ENCODE data around the gene SYNE2. TPM values are rescaled to one million over a fixed set of nuclear protein-coding genes. Genes with fewer than 3 reads are reported as not detected.

Gene SYNE2
- total and polyA plus RNA-seq, 4 experiments from 2014 or later = 14.2 to 280 (median 189) TPM

DNA sequence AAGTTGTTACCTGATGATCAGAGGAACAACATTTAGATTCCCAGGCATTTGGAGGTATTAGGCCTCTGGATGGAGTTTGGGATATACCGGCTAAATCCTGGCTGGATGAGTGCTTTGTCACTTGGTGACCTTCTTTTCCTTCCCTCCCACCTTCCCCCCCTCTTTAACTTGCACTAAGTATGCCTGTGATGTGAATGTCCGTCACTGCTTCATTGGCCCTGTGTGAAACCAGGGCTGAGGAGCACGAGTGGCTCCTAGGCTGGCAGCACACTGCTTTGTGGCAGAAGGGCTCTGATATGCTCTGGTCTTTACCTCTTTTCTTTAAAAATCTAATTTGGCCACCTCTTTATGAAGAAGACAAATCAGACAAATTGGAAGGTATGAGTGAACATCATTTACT, 345.7 kb downstream of the SYNE2 start:
- Histone ChIP-seq H3K4me3 (ENCODE audit: low read length in 2 of 2) (no peak overlapping the region), H3K9me3 (ENCODE audit: control insufficient read depth in 1 of 2, low read length in 2 of 2) (no peaks in the 10 kb centered on the region), H3K4me1 (ENCODE audit: insufficient read depth, low read length) (peaks cover 40% of the 10 kb centered on the region), H3K27ac (ENCODE audit: low read depth, low read length) (no peak overlapping the region), H3K36me3 (ENCODE audit: insufficient read depth, low read length) (peaks cover 18% of the 10 kb centered on the region), H3K27me3 (ENCODE audit: insufficient read depth, low read length) (no peaks in the 10 kb centered on the region)
- POLR2A ChIA-PET (ENCODE audit: partially characterized antibody) = no interaction called here
- peaks cover 27 to 67% of the 10 kb centered on the region in 2 donors for H3K36me3 Mint-ChIP-seq
- intact Hi-C loops (cut with micrococcal nuclease) = no loop called here
- no peak for DNase-seq
- CTCF ChIA-PET (ENCODE audit: partially characterized antibody) = no interaction called here
- peak overlapping the region in 5 of 8 donors; percentile 15 to 42 (median 30) for H3K4me3 Mint-ChIP-seq
- peak overlapping the region in 6 of 7 donors; percentile 58 to 91 (median 84) for H3K27ac Mint-ChIP-seq
- peaks cover 0 to 3% (median 0%) of the 10 kb centered on the region in 8 donors for H3K9me3 Mint-ChIP-seq
- H3K4me1 Mint-ChIP-seq = peaks cover 38 to 66% (median 54%) of the 10 kb centered on the region in 4 donors
- H3K27me3 Mint-ChIP-seq = no peaks in the 10 kb centered on the region

DNA sequence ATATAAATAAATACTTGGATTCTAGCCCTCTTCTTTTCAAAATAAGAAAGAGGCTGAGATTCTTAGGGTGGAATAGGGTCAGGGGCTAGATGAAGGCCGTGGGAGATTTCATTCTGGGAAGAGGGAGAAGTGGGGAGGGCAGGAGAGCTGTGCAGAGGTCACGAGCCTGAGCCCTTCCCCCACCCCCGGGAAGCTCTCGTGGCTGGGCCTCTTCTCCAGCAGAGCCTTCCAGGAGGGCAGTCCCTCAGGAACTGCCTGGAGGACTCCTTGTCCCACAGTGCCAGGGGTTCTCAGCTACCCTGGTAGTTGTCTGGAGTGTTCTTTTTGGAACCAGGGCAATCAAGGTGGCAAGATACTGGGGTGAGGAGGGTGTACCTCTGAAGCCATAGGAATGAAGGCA, 347.4 kb downstream of the SYNE2 start:
- DNase-seq = no peak
- ChIA-PET POLR2A (ENCODE audit: partially characterized antibody) (interaction anchor here (1.2 kb wide), 1 partner anchor 10 kb away, joined by 3 read pairs; no protein-coding TSS in a partner anchor), CTCF (ENCODE audit: partially characterized antibody) (interaction anchor here (1.6 kb wide), 1 partner anchor 95 kb away, joined by 3 read pairs; no protein-coding TSS in a partner anchor)
- Mint-ChIP-seq H3K4me1 (peaks cover 21 to 49% (median 38%) of the 10 kb centered on the region in 4 donors), H3K9me3 (peaks cover 0 to 3% (median 0%) of the 10 kb centered on the region in 8 donors), H3K36me3 (peaks cover 32 to 63% of the 10 kb centered on the region in 2 donors), H3K27ac (peak overlapping the region in 2 of 7 donors; percentile 30 to 31), H3K27me3 (no peaks in the 10 kb centered on the region), H3K4me3 (no peak overlapping the region)
- peaks cover 18% of the 10 kb centered on the region for H3K36me3 ChIP-seq (ENCODE audit: insufficient read depth, low read length)
- no peaks in the 10 kb centered on the region for H3K9me3 ChIP-seq (ENCODE audit: control insufficient read depth in 1 of 2, low read length in 2 of 2)
- no peaks in the 10 kb centered on the region for H3K27me3 ChIP-seq (ENCODE audit: insufficient read depth, low read length)
- H3K4me1 ChIP-seq (ENCODE audit: insufficient read depth, low read length) = peaks cover 24% of the 10 kb centered on the region
- no peak overlapping the region for H3K27ac ChIP-seq (ENCODE audit: low read depth, low read length)
- H3K4me3 ChIP-seq (ENCODE audit: low read length in 2 of 2) = no peak overlapping the region
- intact Hi-C loops (cut with micrococcal nuclease) = no loop called here

DNA sequence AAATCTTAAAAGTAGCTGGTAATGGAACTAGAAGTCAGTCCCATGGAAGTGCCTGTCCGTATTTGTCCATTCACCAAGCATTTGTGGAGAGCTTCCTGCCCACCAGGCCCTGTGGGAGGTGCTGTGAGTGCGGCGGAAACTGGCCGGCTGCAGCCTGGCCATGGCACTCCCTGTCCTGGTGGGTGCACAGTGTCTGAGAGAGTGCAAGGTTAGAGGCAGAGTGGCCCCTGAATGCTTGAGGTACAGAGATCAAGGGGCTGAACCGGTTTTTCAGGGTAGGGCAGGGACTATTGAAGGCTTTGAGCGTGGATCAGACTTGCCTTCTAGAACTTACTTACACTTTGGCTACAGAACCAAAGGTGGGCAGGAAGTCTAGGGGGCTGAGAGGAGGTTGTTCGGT, 348.5 kb downstream of the SYNE2 start:
- Mint-ChIP-seq H3K27ac (peak overlapping the region in 3 of 7 donors; percentile 12 to 47 (median 40)), H3K4me3 (no peak overlapping the region), H3K36me3 (peaks cover 32 to 65% of the 10 kb centered on the region in 2 donors), H3K4me1 (peaks cover 11 to 38% (median 29%) of the 10 kb centered on the region in 4 donors), H3K27me3 (no peaks in the 10 kb centered on the region), H3K9me3 (peaks cover 0 to 3% (median 0%) of the 10 kb centered on the region in 8 donors)
- DNase-seq = no peak
- intact Hi-C loops (cut with micrococcal nuclease) = no loop called here
- ChIA-PET POLR2A (ENCODE audit: partially characterized antibody) (no interaction called here), CTCF (ENCODE audit: partially characterized antibody) (interaction anchor here (1.6 kb wide), 1 partner anchor 94 kb away, joined by 3 read pairs; no protein-coding TSS in a partner anchor)
- Histone ChIP-seq H3K4me1 (ENCODE audit: insufficient read depth, low read length) (peaks cover 12% of the 10 kb centered on the region), H3K9me3 (ENCODE audit: control insufficient read depth in 1 of 2, low read length in 2 of 2) (no peaks in the 10 kb centered on the region), H3K27me3 (ENCODE audit: insufficient read depth, low read length) (no peaks in the 10 kb centered on the region), H3K4me3 (ENCODE audit: low read length in 2 of 2) (no peak overlapping the region), H3K27ac (ENCODE audit: low read depth, low read length) (no peak overlapping the region), H3K36me3 (ENCODE audit: insufficient read depth, low read length) (peaks cover 18% of the 10 kb centered on the region)

DNA sequence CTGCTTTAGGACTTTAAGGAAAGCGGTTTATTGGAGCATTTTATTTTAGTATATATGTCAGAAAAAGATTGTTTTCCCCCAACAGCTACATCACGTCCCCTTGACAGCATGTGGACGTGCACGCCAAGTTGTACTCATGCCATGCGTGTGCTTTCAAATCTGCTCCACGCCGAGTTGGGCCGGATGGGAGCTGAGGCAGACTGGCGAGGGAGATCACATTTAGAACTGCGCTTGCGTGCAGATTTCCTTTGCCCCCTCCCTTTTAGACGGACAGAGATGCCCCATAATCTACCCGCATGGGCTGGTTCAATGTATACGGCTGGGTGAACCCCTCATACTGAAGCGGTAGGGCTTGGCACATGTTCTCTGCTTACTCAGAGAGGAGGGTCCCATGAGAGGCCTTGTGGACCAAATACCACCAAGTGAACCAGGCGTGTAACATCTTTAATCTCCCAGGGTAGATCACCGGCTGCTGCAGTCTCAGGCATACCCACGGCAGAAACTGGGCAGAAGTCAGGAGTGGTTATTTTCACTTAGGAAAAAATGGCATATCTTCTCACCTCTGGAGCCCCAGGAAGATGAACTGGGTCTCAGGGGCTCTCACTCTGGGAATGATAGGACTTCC, 349.2 kb downstream of the SYNE2 start:
- no peaks in the 10 kb centered on the region for H3K9me3 ChIP-seq (ENCODE audit: control insufficient read depth in 1 of 2, low read length in 2 of 2)
- H3K27ac ChIP-seq (ENCODE audit: low read depth, low read length) = no peak overlapping the region
- Mint-ChIP-seq H3K4me3 (no peak overlapping the region), H3K27me3 (no peaks in the 10 kb centered on the region), H3K4me1 (peaks cover 7 to 31% (median 24%) of the 10 kb centered on the region in 4 donors), H3K9me3 (peaks cover 0 to 3% (median 0%) of the 10 kb centered on the region in 8 donors), H3K27ac (peak overlapping the region in 2 of 7 donors; percentile 12 to 32), H3K36me3 (peaks cover 34 to 66% of the 10 kb centered on the region in 2 donors)
- H3K36me3 ChIP-seq (ENCODE audit: insufficient read depth, low read length) = peaks cover 18% of the 10 kb centered on the region
- intact Hi-C loops (cut with micrococcal nuclease) = no loop called here
- POLR2A ChIA-PET (ENCODE audit: partially characterized antibody) = no interaction called here
- no peak overlapping the region for H3K4me3 ChIP-seq (ENCODE audit: low read length in 2 of 2)
- CTCF ChIA-PET (ENCODE audit: partially characterized antibody) = interaction anchor here (1.6 kb wide), 1 partner anchor 93 kb away, joined by 3 read pairs; no protein-coding TSS in a partner anchor
- no peak for DNase-seq
- H3K27me3 ChIP-seq (ENCODE audit: insufficient read depth, low read length) = no peaks in the 10 kb centered on the region
- peaks cover 9% of the 10 kb centered on the region for H3K4me1 ChIP-seq (ENCODE audit: insufficient read depth, low read length)

DNA sequence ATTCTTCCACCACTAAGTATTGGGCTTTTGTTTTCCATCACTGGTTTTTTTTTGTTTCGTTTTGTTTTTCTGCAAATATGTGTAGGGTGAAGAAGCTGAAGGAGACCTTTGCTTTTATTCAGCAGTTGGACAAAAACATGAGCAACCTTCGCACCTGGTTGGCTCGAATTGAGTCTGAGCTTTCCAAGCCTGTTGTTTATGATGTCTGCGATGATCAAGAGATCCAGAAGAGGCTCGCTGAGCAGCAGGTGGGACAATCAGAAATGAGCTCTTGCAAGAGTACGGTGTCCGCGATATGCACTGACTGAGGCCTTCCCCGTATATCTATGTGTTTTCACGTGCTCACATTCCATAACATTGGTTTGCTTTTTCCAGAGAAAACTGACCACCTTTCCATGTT, 349.9 kb downstream of the SYNE2 start:
- no peak overlapping the region for H3K4me3 Mint-ChIP-seq
- peaks cover 3 to 24% (median 18%) of the 10 kb centered on the region in 4 donors for H3K4me1 Mint-ChIP-seq
- Histone ChIP-seq H3K27me3 (ENCODE audit: insufficient read depth, low read length) (no peaks in the 10 kb centered on the region), H3K4me3 (ENCODE audit: low read length in 2 of 2) (no peak overlapping the region), H3K36me3 (ENCODE audit: insufficient read depth, low read length) (peaks cover 18% of the 10 kb centered on the region), H3K4me1 (ENCODE audit: insufficient read depth, low read length) (peaks cover 9% of the 10 kb centered on the region), H3K27ac (ENCODE audit: low read depth, low read length) (no peak overlapping the region), H3K9me3 (ENCODE audit: control insufficient read depth in 1 of 2, low read length in 2 of 2) (no peaks in the 10 kb centered on the region)
- intact Hi-C loops (cut with micrococcal nuclease) = no loop called here
- no peaks in the 10 kb centered on the region for H3K27me3 Mint-ChIP-seq
- DNase-seq = no peak
- peaks cover 0 to 1% (median 0%) of the 10 kb centered on the region in 8 donors for H3K9me3 Mint-ChIP-seq
- POLR2A ChIA-PET (ENCODE audit: partially characterized antibody) = interaction anchor here (1.0 kb wide), 1 partner anchor 9 kb away, joined by 3 read pairs; no protein-coding TSS in a partner anchor
- peaks cover 31 to 62% of the 10 kb centered on the region in 2 donors for H3K36me3 Mint-ChIP-seq
- CTCF ChIA-PET (ENCODE audit: partially characterized antibody) = no interaction called here
- H3K27ac Mint-ChIP-seq = peak overlapping the region in 4 of 7 donors; percentile 24 to 62 (median 32)

GRCh38 chr14:64203366-64204006, 350.7 kb downstream of the SYNE2 start:
- Histone ChIP-seq H3K4me1 (ENCODE audit: insufficient read depth, low read length) (peaks cover 1% of the 10 kb centered on the region), H3K9me3 (ENCODE audit: control insufficient read depth in 1 of 2, low read length in 2 of 2) (no peaks in the 10 kb centered on the region), H3K27ac (ENCODE audit: low read depth, low read length) (no peak overlapping the region), H3K27me3 (ENCODE audit: insufficient read depth, low read length) (no peaks in the 10 kb centered on the region), H3K4me3 (ENCODE audit: low read length in 2 of 2) (no peak overlapping the region), H3K36me3 (ENCODE audit: insufficient read depth, low read length) (peaks cover 25% of the 10 kb centered on the region)
- POLR2A ChIA-PET (ENCODE audit: partially characterized antibody) = interaction anchor here (1.0 kb wide), 1 partner anchor 10 kb away, joined by 3 read pairs; no protein-coding TSS in a partner anchor
- DNase-seq = no peak
- Mint-ChIP-seq H3K27ac (peak overlapping the region in 3 of 7 donors; percentile 55 to 72 (median 62)), H3K9me3 (peaks cover 0 to 1% (median 0%) of the 10 kb centered on the region in 8 donors), H3K4me3 (no peak overlapping the region), H3K27me3 (no peaks in the 10 kb centered on the region), H3K4me1 (peaks cover 3 to 20% (median 13%) of the 10 kb centered on the region in 4 donors), H3K36me3 (peaks cover 34 to 65% of the 10 kb centered on the region in 2 donors)
- CTCF ChIA-PET (ENCODE audit: partially characterized antibody) = no interaction called here
- intact Hi-C loops (cut with micrococcal nuclease) = no loop called here

GRCh38 chr14:64208261-64208660, 355.5 kb downstream of the SYNE2 start:
- Mint-ChIP-seq H3K4me1 (peaks cover 0 to 3% (median under 1%) of the 10 kb centered on the region in 4 donors), H3K27me3 (no peaks in the 10 kb centered on the region), H3K9me3 (no peaks in the 10 kb centered on the region), H3K36me3 (peaks cover 55 to 74% of the 10 kb centered on the region in 2 donors), H3K4me3 (no peak overlapping the region), H3K27ac (peak overlapping the region in 1 of 7 donors; percentile 19)
- ChIA-PET POLR2A (ENCODE audit: partially characterized antibody) (no interaction called here), CTCF (ENCODE audit: partially characterized antibody) (interaction anchor here (1.0 kb wide), 2 partner anchors 19 to 95 kb away, joined by 3 read pairs; no protein-coding TSS in a partner anchor)
- Histone ChIP-seq H3K9me3 (ENCODE audit: control insufficient read depth in 1 of 2, low read length in 2 of 2) (no peaks in the 10 kb centered on the region), H3K27ac (ENCODE audit: low read depth, low read length) (no peak overlapping the region), H3K27me3 (ENCODE audit: insufficient read depth, low read length) (no peaks in the 10 kb centered on the region), H3K4me3 (ENCODE audit: low read length in 2 of 2) (no peak overlapping the region), H3K4me1 (ENCODE audit: insufficient read depth, low read length) (no peaks in the 10 kb centered on the region), H3K36me3 (ENCODE audit: insufficient read depth, low read length) (peaks cover 55% of the 10 kb centered on the region)
- no peak for DNase-seq
- intact Hi-C loops (cut with micrococcal nuclease) = no loop called here
